ENCODE data around the gene OSGIN1.

DNA sequence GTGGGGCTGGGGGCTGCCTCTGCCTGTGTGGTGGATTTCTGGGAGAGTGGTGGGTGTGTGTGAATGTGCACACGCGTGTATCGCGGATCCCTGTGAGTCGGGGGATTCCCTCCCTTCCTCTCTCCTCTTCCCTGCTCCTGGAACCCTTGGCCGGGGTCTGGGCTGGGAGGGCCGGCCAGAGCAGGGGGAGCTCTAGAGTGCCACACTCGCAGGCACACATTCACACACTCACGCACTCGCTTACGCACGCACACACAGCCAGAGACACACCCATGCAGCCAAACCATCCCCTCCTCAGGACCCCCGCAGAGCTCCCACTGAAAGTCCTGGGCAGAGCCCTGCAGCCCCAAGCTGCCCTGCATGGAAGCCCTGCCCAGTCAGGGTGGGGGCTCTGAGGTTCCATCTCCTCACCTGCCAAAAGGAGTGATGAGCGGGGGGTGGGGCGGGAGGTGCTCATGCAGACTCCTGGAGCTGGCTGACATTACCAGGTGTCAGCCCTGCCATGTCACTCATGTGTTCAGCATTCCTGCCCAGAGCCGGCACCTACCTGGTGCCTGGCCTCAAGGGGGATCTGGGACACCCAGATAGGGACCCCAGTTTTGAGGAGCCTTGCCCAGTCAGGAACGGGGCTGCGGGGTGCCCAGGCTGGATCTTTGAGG, 16.9 kb downstream of the OSGIN1 start:
- no peak for TF ChIP-seq JUN (CRISPR knock-in tag; IDR thresholded peaks at IDR 0.05)
- TF ChIP-seq, protein P1, sequence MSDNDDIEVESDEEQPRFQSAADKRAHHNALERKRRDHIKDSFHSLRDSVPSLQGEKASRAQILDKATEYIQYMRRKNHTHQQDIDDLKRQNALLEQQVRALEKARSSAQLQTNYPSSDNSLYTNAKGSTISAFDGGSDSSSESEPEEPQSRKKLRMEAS (CRISPR knock-in tag; IDR thresholded peaks at IDR 0.05), result no peak
- TF ChIP-seq, protein P2, sequence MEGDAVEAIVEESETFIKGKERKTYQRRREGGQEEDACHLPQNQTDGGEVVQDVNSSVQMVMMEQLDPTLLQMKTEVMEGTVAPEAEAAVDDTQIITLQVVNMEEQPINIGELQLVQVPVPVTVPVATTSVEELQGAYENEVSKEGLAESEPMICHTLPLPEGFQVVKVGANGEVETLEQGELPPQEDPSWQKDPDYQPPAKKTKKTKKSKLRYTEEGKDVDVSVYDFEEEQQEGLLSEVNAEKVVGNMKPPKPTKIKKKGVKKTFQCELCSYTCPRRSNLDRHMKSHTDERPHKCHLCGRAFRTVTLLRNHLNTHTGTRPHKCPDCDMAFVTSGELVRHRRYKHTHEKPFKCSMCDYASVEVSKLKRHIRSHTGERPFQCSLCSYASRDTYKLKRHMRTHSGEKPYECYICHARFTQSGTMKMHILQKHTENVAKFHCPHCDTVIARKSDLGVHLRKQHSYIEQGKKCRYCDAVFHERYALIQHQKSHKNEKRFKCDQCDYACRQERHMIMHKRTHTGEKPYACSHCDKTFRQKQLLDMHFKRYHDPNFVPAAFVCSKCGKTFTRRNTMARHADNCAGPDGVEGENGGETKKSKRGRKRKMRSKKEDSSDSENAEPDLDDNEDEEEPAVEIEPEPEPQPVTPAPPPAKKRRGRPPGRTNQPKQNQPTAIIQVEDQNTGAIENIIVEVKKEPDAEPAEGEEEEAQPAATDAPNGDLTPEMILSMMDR (IDR thresholded peaks at IDR 0.05), result no peak
- no peak for TF ChIP-seq TCF7 (CRISPR knock-in tag; IDR thresholded peaks at IDR 0.05; ENCODE audit: low read depth)
- no peak for TF ChIP-seq ZNF416 (CRISPR knock-in tag; IDR thresholded peaks at IDR 0.05)

Measured in WTC11 (cell line).